ENCODE data around the gene ADGRA3.

DNA sequence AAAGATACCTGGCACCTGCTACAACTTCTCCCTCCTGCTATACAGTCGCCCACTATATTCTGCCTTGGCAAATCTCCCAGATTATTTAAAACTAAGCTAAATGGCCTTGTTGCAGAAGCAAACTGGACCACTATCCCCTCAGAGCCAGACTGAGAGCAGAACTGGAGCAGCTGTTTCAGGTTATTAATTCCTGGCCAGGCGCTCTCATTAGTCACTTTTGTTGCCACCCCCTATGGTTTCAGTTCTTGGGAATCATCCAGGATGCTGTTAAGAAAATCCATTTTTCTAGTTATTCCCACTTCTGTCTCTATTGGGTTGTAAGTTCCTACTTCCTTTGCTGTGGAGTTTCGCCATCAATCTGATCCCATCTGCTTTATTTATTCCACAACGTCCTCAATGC is 30.1 kb downstream of the ADGRA3 start:
- TF ChIP-seq WT1 (tag by site-specific recombination; IDR thresholded peaks at IDR 0.05) (no peak), CTCF (tag by site-specific recombination; IDR thresholded peaks at IDR 0.05) (no peak), ZNF302 (tag by site-specific recombination; IDR thresholded peaks at IDR 0.05; ENCODE audit: low read depth) (no peak), KLF10 (tag by site-specific recombination; IDR thresholded peaks at IDR 0.05) (no peak), ZNF558 (tag by site-specific recombination; IDR thresholded peaks at IDR 0.05) (no peak), ZNF600 (tag by site-specific recombination; IDR thresholded peaks at IDR 0.05) (0 out of 2 replicates have a peak, but pooled peaks have one; percentile 10), ZNF23 (tag by site-specific recombination; IDR thresholded peaks at IDR 0.05; ENCODE audit: borderline replicate concordance) (no peak)

Measured in HEK293 (cell line).